DMS153 (cell line): ENCODE data around the gene KDM6A.
"Not testable (repeated sequence)": the region's sequence is repeated elsewhere in the genome, so short reads cannot be mapped to it uniquely, and the experiment has no call there.

ENCODE experiments used
- DNase-seq: peaks from one replicate; lab custom pipeline; 2025; lab: John Stamatoyannopoulos, UW

The KDM6A gene

GRCh38 chrX:45007598-45007997 lies 134.6 kb downstream of the KDM6A start:
- no peak for DNase-seq

GRCh38 chrX:45009371-45010000 lies 136.5 kb downstream of the KDM6A start:
- DNase-seq, result no peak

GRCh38 chrX:45011131-45011530 lies 138.1 kb downstream of the KDM6A start:
- DNase-seq, result no peak

- no peak for DNase-seq
These were observed 138.6 kb downstream of the KDM6A start for GRCh38 chrX:45011597-45011996.

GRCh38 chrX:45017946-45018345 lies 145.0 kb downstream of the KDM6A start:
- DNase-seq, result no peak

GRCh38 chrX:45022150-45022549 lies 149.2 kb downstream of the KDM6A start:
- DNase-seq, result no peak

GRCh38 chrX:45024501-45024900 lies 151.5 kb downstream of the KDM6A start:
- DNase-seq, result no peak

GRCh38 chrX:45026036-45026435 lies 153.0 kb downstream of the KDM6A start:
- DNase-seq, result no peak

- DNase-seq, result no peak
These were observed 158.9 kb downstream of the KDM6A start for GRCh38 chrX:45031830-45032378.

- no peak for DNase-seq
These were observed 162.1 kb downstream of the KDM6A start for GRCh38 chrX:45035071-45035470.

- DNase-seq, result no peak
These were observed 163.2 kb downstream of the KDM6A start for GRCh38 chrX:45036161-45036560.

GRCh38 chrX:45040137-45040536 lies 167.1 kb downstream of the KDM6A start:
- not testable (repeated sequence) for DNase-seq

GRCh38 chrX:45046417-45046816 lies 173.4 kb downstream of the KDM6A start:
- DNase-seq, result no peak

GRCh38 chrX:45050558-45050957 lies 177.6 kb downstream of the KDM6A start:
- no peak for DNase-seq

GRCh38 chrX:45056428-45057145 lies 183.6 kb downstream of the KDM6A start:
- DNase-seq, result no peak

GRCh38 chrX:45059906-45060305 lies 186.9 kb downstream of the KDM6A start:
- not testable (repeated sequence) for DNase-seq

GRCh38 chrX:45063319-45064095 lies 190.5 kb downstream of the KDM6A start:
- no peak for DNase-seq

GRCh38 chrX:45068569-45068968 lies 195.6 kb downstream of the KDM6A start:
- DNase-seq, result no peak

GRCh38 chrX:45070116-45071007 lies 197.4 kb downstream of the KDM6A start:
- no peak for DNase-seq

- DNase-seq, result not testable (repeated sequence)
These were observed 200.0 kb downstream of the KDM6A start for GRCh38 chrX:45073011-45073410.

GRCh38 chrX:45077748-45078424 lies 204.9 kb downstream of the KDM6A start:
- DNase-seq, result no peak
